GM19238 (cell line): ENCODE data around the gene LIAS.

Source experiments
- DNase-seq: peaks from one replicate; pipeline ENCODE4 v3.0.0; 2011; ENCODE audit warnings: low spot score; ENCODE audit not compliant: insufficient read length

Gene LIAS

GRCh38 chr4:39528061-39528465 is 69.2 kb downstream of the LIAS start:
- DNase-seq: no peak
